Activated naive CD8-positive, alpha-beta T cell treated with anti-CD3 and anti-CD28 coated beads, Interleukin-2, amount 10 ng/mL, durations not matched to agents 7 days and 5 days (primary cell): ENCODE results near the gene IFNGR1. TPM values are rescaled to one million over a fixed set of nuclear protein-coding genes. Genes with fewer than 3 reads are reported as not detected.
"Not testable (repeated sequence)": the region's sequence is repeated elsewhere in the genome, so short reads cannot be mapped to it uniquely, and the experiment has no call there.

ENCODE experiments used
- ATAC-seq: fragments of 150-1000 bp; cut with Tn5 transposase; one replicate; pipeline ENCODE4 v1.10.0; 2021; ENCODE audit warnings: low read depth, moderate library complexity
- POLR2A ChIA-PET: fragments of 350-600 bp; sonication (Branson Sonifier 250); formaldehyde crosslinking; loops from one replicate; lab custom pipeline; 2021; ENCODE audit warnings: antibody characterized with exemption; lab: Charles Lee
- DNase-seq: peaks from one replicate; pipeline ENCODE4 v3.0.0; 2021
- H3K27ac Mint-ChIP-seq: one replicate; pipeline ENCODE4 v1.8.0; 2022; ENCODE audit warnings: mild to moderate bottlenecking, mixed read lengths
- H3K27me3 Mint-ChIP-seq: one replicate; pipeline ENCODE4 v1.8.0; 2022; ENCODE audit warnings: mild to moderate bottlenecking, moderate library complexity, mixed read lengths
- H3K36me3 Mint-ChIP-seq: one replicate; pipeline ENCODE4 v1.8.0; 2021; ENCODE audit warnings: mild to moderate bottlenecking, mixed read lengths
- H3K4me1 Mint-ChIP-seq: one replicate; pipeline ENCODE4 v1.8.0; 2021; ENCODE audit warnings: mixed read lengths
- H3K4me3 Mint-ChIP-seq: one replicate; pipeline ENCODE4 v1.8.0; 2022; ENCODE audit warnings: mild to moderate bottlenecking, moderate library complexity, mixed read lengths
- H3K9me3 Mint-ChIP-seq: one replicate; pipeline ENCODE4 v1.8.0; 2021; ENCODE audit warnings: mixed read lengths
- total RNA-seq, 2 experiments: library from RNA; stranded (reverse); gene quantifications; one replicate each; pipeline ENCODE4 v1.2.3, GENCODE V29; 2021

IFNGR1 gene
- 10 to 100 TPM; 29.1 to 29.8 TPM for total RNA-seq

- peaks cover 2% of the 10 kb centered on the region for H3K27me3 Mint-ChIP-seq
- H3K27ac Mint-ChIP-seq: peak within 1 kb of the TSS; percentile 97
- peak within 1 kb of the TSS; percentile 98 for H3K4me3 Mint-ChIP-seq
- ATAC-seq: peak; percentile 90
- POLR2A ChIA-PET: no interaction called here
- peaks cover 13% of the 10 kb centered on the region for H3K36me3 Mint-ChIP-seq
- H3K9me3 Mint-ChIP-seq: peaks cover 4% of the 10 kb centered on the region
- H3K4me1 Mint-ChIP-seq: peaks cover 31% of the 10 kb centered on the region
- peak; percentile 97 for DNase-seq
Observed at GRCh38 chr6:137218917-137219663, at the start of gene IFNGR1. Gene IFNGR1, minus strand, starts transcription at chr6:137219385. Its CDS starts 58 bp downstream, at chr6:137219327.

- Mint-ChIP-seq H3K27me3 (peaks cover 46% of the 10 kb centered on the region), H3K4me1 (peaks cover 1% of the 10 kb centered on the region), H3K36me3 (no peaks in the 10 kb centered on the region), H3K4me3 (no peak overlapping the region), H3K27ac (no peak overlapping the region), H3K9me3 (peaks cover 1% of the 10 kb centered on the region)
- ATAC-seq (no peak), DNase-seq (no peak)
- POLR2A ChIA-PET: no interaction called here
Observed at GRCh38 chr6:137268911-137269310, 49.7 kb upstream of the IFNGR1 start.

- no peak for DNase-seq
- POLR2A ChIA-PET: no interaction called here
- H3K27ac Mint-ChIP-seq: no peak overlapping the region
- no peak for ATAC-seq
- H3K4me3 Mint-ChIP-seq: no peak overlapping the region
- peaks cover 4% of the 10 kb centered on the region for H3K4me1 Mint-ChIP-seq
- peaks cover 41% of the 10 kb centered on the region for H3K27me3 Mint-ChIP-seq
- H3K36me3 Mint-ChIP-seq: no peaks in the 10 kb centered on the region
- peaks cover 1% of the 10 kb centered on the region for H3K9me3 Mint-ChIP-seq
Observed at GRCh38 chr6:137266309-137266586, 47.1 kb upstream of the IFNGR1 start.

GRCh38 chr6:137265561-137266308, 46.5 kb upstream of the IFNGR1 start:
- no peak overlapping the region for H3K27ac Mint-ChIP-seq
- peaks cover 1% of the 10 kb centered on the region for H3K9me3 Mint-ChIP-seq
- no peaks in the 10 kb centered on the region for H3K36me3 Mint-ChIP-seq
- no peak overlapping the region for H3K4me3 Mint-ChIP-seq
- POLR2A ChIA-PET: no interaction called here
- H3K4me1 Mint-ChIP-seq: peaks cover 3% of the 10 kb centered on the region
- H3K27me3 Mint-ChIP-seq: peaks cover 37% of the 10 kb centered on the region
- DNase-seq: no peak
- no peak for ATAC-seq

GRCh38 chr6:137264311-137265075, 45.3 kb upstream of the IFNGR1 start:
- Mint-ChIP-seq H3K4me1 (peaks cover 3% of the 10 kb centered on the region), H3K27me3 (peaks cover 33% of the 10 kb centered on the region), H3K4me3 (no peak overlapping the region), H3K27ac (no peak overlapping the region), H3K9me3 (peaks cover 1% of the 10 kb centered on the region), H3K36me3 (no peaks in the 10 kb centered on the region)
- POLR2A ChIA-PET: no interaction called here
- DNase-seq (no peak), ATAC-seq (no peak)

GRCh38 chr6:137261761-137262160, 42.6 kb upstream of the IFNGR1 start:
- no peak overlapping the region for H3K27ac Mint-ChIP-seq
- no peaks in the 10 kb centered on the region for H3K9me3 Mint-ChIP-seq
- H3K4me1 Mint-ChIP-seq: peaks cover 3% of the 10 kb centered on the region
- POLR2A ChIA-PET: no interaction called here
- peaks cover 29% of the 10 kb centered on the region for H3K27me3 Mint-ChIP-seq
- DNase-seq: no peak
- H3K36me3 Mint-ChIP-seq: no peaks in the 10 kb centered on the region
- H3K4me3 Mint-ChIP-seq: no peak overlapping the region
- peak; percentile 50 for ATAC-seq

- Mint-ChIP-seq H3K4me1 (peaks cover 3% of the 10 kb centered on the region), H3K4me3 (no peak overlapping the region), H3K27me3 (peaks cover 28% of the 10 kb centered on the region), H3K36me3 (no peaks in the 10 kb centered on the region), H3K27ac (no peak overlapping the region), H3K9me3 (no peaks in the 10 kb centered on the region)
- ATAC-seq (no peak), DNase-seq (no peak)
- POLR2A ChIA-PET: no interaction called here
Observed at GRCh38 chr6:137261361-137261760, 42.2 kb upstream of the IFNGR1 start.

GRCh38 chr6:137260217-137260616, 41.0 kb upstream of the IFNGR1 start:
- ATAC-seq: no peak
- peaks cover 2% of the 10 kb centered on the region for H3K9me3 Mint-ChIP-seq
- H3K27me3 Mint-ChIP-seq: peaks cover 18% of the 10 kb centered on the region
- no peaks in the 10 kb centered on the region for H3K36me3 Mint-ChIP-seq
- H3K4me1 Mint-ChIP-seq: peaks cover 3% of the 10 kb centered on the region
- POLR2A ChIA-PET: no interaction called here
- no peak overlapping the region for H3K27ac Mint-ChIP-seq
- H3K4me3 Mint-ChIP-seq: no peak overlapping the region
- DNase-seq: no peak

- POLR2A ChIA-PET: no interaction called here
- H3K4me3 Mint-ChIP-seq: no peak overlapping the region
- peaks cover 2% of the 10 kb centered on the region for H3K36me3 Mint-ChIP-seq
- no peak for DNase-seq
- peaks cover 6% of the 10 kb centered on the region for H3K9me3 Mint-ChIP-seq
- no peak for ATAC-seq
- no peak overlapping the region for H3K27ac Mint-ChIP-seq
- peaks cover 3% of the 10 kb centered on the region for H3K4me1 Mint-ChIP-seq
- peaks cover 12% of the 10 kb centered on the region for H3K27me3 Mint-ChIP-seq
Observed at GRCh38 chr6:137259349-137259748, 40.2 kb upstream of the IFNGR1 start.

GRCh38 chr6:137258170-137258569, 39.0 kb upstream of the IFNGR1 start:
- Mint-ChIP-seq H3K9me3 (peaks cover 8% of the 10 kb centered on the region), H3K4me3 (no peak overlapping the region), H3K27ac (no peak overlapping the region), H3K36me3 (peaks cover 3% of the 10 kb centered on the region), H3K27me3 (peaks cover 3% of the 10 kb centered on the region), H3K4me1 (peaks cover 3% of the 10 kb centered on the region)
- POLR2A ChIA-PET: no interaction called here
- DNase-seq: no peak
- no peak for ATAC-seq

GRCh38 chr6:137256350-137257103, 37.3 kb upstream of the IFNGR1 start:
- Mint-ChIP-seq H3K27me3 (peaks cover 7% of the 10 kb centered on the region), H3K27ac (no peak overlapping the region), H3K4me1 (peaks cover 2% of the 10 kb centered on the region), H3K9me3 (peaks cover 10% of the 10 kb centered on the region), H3K4me3 (no peak overlapping the region), H3K36me3 (peaks cover 6% of the 10 kb centered on the region)
- DNase-seq (no peak), ATAC-seq (no peak)
- POLR2A ChIA-PET: no interaction called here

- Mint-ChIP-seq H3K4me3 (no peak overlapping the region), H3K9me3 (peaks cover 11% of the 10 kb centered on the region), H3K27me3 (peaks cover 14% of the 10 kb centered on the region), H3K36me3 (peaks cover 6% of the 10 kb centered on the region), H3K27ac (no peak overlapping the region), H3K4me1 (no peaks in the 10 kb centered on the region)
- DNase-seq: no peak
- ATAC-seq: no peak
- POLR2A ChIA-PET: no interaction called here
Observed at GRCh38 chr6:137254966-137255365, 35.8 kb upstream of the IFNGR1 start.

- H3K27ac Mint-ChIP-seq, ATAC-seq, H3K4me3 Mint-ChIP-seq, POLR2A ChIA-PET, DNase-seq, H3K4me1 Mint-ChIP-seq, H3K36me3 Mint-ChIP-seq: not testable (repeated sequence)
- H3K9me3 Mint-ChIP-seq: peaks cover 11% of the 10 kb centered on the region
- H3K27me3 Mint-ChIP-seq: peaks cover 14% of the 10 kb centered on the region
Observed at GRCh38 chr6:137254430-137254829, 35.2 kb upstream of the IFNGR1 start.
